ENCODE measurements around the gene COMMD8. TPM values are rescaled to one million over a fixed set of nuclear protein-coding genes. Genes with fewer than 3 reads are reported as not detected.

COMMD8 gene
- total and polyA plus RNA-seq, 8 donors: 2.6 to 25.1 (median 11.8) TPM; not detected in 1

- no peaks in the 10 kb centered on the region for H3K4me1 ChIP-seq
- H3K36me3 ChIP-seq: no peaks in the 10 kb centered on the region
- no peaks in the 10 kb centered on the region for H3K9me3 ChIP-seq
- H3K4me3 ChIP-seq: no peak overlapping the region
- no peak for DNase-seq
- H3K27me3 ChIP-seq: no peaks in the 10 kb centered on the region
- intact Hi-C loops (cut with DNase I; ENCODE audit: low total_unique reads): no loop called here
- H3K27ac ChIP-seq: no peak overlapping the region
- TF ChIP-seq EP300 (IDR thresholded peaks at IDR 0.05) (no peak), CTCF (IDR thresholded peaks at IDR 0.05) (no peak), POLR2AphosphoS5 (IDR thresholded peaks at IDR 0.05) (no peak), POLR2A (IDR thresholded peaks at IDR 0.05) (no peak)
Measured at GRCh38 chr4:47434931-47435330, 28.6 kb downstream of the COMMD8 start.

GRCh38 chr4:47432749-47433148 is 30.8 kb downstream of the COMMD8 start:
- Histone ChIP-seq H3K4me1 (no peaks in the 10 kb centered on the region), H3K9me3 (no peaks in the 10 kb centered on the region), H3K4me3 (no peak overlapping the region), H3K27me3 (no peaks in the 10 kb centered on the region), H3K27ac (no peak overlapping the region), H3K36me3 (no peaks in the 10 kb centered on the region)
- TF ChIP-seq EP300 (IDR thresholded peaks at IDR 0.05) (no peak), POLR2A (IDR thresholded peaks at IDR 0.05) (no peak), CTCF (IDR thresholded peaks at IDR 0.05) (no peak)
- intact Hi-C loops (cut with DNase I; ENCODE audit: low total_unique reads): no loop called here
- WGBS, 5 donors: 58 to 82% (median 72%) methylated on average over 1 of the region's 1 CpG
- no peak for DNase-seq

DNA sequence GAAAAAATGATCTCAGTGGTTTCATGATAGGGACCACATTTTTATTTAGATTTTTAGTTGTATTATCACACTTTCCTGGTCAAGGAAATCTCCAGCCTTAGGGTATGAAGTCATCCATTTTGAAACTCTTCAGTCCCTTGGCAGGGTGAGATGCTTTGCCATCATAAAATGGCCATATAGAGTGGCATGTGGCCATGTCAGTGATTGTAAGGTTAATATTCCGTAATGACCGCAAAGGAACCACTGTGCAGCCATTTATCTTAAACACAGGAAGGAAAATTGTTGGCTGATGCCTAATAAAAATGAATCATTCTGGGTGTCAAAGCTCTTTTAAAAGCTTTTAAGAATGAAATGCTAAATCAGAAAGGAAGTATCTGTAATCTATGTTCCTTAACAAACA is 35.6 kb downstream of the COMMD8 start:
- WGBS, 5 donors: 76 to 90% (median 84%) methylated on average over 2 of the region's 2 CpGs
- intact Hi-C loops (cut with DNase I; ENCODE audit: low total_unique reads): no loop called here

GRCh38 chr4:47425628-47426027 is 37.9 kb downstream of the COMMD8 start:
- 82 to 96% (median 94%) methylated on average over 10 to 25 of the region's 25 CpGs for WGBS, 5 donors
- H3K27ac ChIP-seq: no peak overlapping the region
- no peaks in the 10 kb centered on the region for H3K4me1 ChIP-seq
- no peaks in the 10 kb centered on the region for H3K9me3 ChIP-seq
- no peaks in the 10 kb centered on the region for H3K36me3 ChIP-seq
- no peak for TF ChIP-seq CTCF (IDR thresholded peaks at IDR 0.05)
- no peak overlapping the region for H3K4me3 ChIP-seq
- intact Hi-C loops (cut with DNase I; ENCODE audit: low total_unique reads): no loop called here
- no peak for DNase-seq
- no peaks in the 10 kb centered on the region for H3K27me3 ChIP-seq

More for the DNA sequence above, 35.6 kb downstream of the COMMD8 start:
- DNase-seq: no peak
- H3K27ac ChIP-seq: no peak overlapping the region
- no peaks in the 10 kb centered on the region for H3K27me3 ChIP-seq
- H3K9me3 ChIP-seq: no peaks in the 10 kb centered on the region
- no peak for TF ChIP-seq POLR2AphosphoS5 (IDR thresholded peaks at IDR 0.05)
- TF ChIP-seq POLR2A (IDR thresholded peaks at IDR 0.05): no peak
- no peak for TF ChIP-seq CTCF (IDR thresholded peaks at IDR 0.05)
- no peak for TF ChIP-seq EP300 (IDR thresholded peaks at IDR 0.05)
- H3K36me3 ChIP-seq: no peaks in the 10 kb centered on the region
- H3K4me1 ChIP-seq: no peaks in the 10 kb centered on the region
- H3K4me3 ChIP-seq: no peak overlapping the region

- no peaks in the 10 kb centered on the region for H3K27me3 ChIP-seq
- no peak overlapping the region for H3K27ac ChIP-seq
- WGBS, 5 donors: 28 to 72% (median 39%) methylated on average over 2 of the region's 2 CpGs
- H3K4me1 ChIP-seq: no peaks in the 10 kb centered on the region
- H3K4me3 ChIP-seq: no peak overlapping the region
- DNase-seq: no peak
- H3K36me3 ChIP-seq: no peaks in the 10 kb centered on the region
- TF ChIP-seq POLR2AphosphoS5 (IDR thresholded peaks at IDR 0.05) (no peak), CTCF (IDR thresholded peaks at IDR 0.05) (no peak), POLR2A (IDR thresholded peaks at IDR 0.05) (no peak), EP300 (IDR thresholded peaks at IDR 0.05) (no peak)
- no peaks in the 10 kb centered on the region for H3K9me3 ChIP-seq
- intact Hi-C loops (cut with DNase I; ENCODE audit: low total_unique reads): no loop called here
Measured at GRCh38 chr4:47419296-47419695, 44.2 kb downstream of the COMMD8 start.
